GM18907 (cell line): ENCODE results near the gene PHF23.

Experiments
- ATAC-seq: cut with Tn5 transposase; IDR thresholded peaks from one replicate; pipeline ENCODE4 v1.9.1; 2021; ENCODE audit warnings: mild to moderate bottlenecking, moderate library complexity; ENCODE audit not compliant: unreplicated experiment

Gene PHF23

GRCh38 chr17:7239091-7240027 lies at the start of gene PHF23:
Gene PHF23 (minus strand): TSS chr17:7239457. CDS start chr17:7239279, 178 bp downstream.
- ATAC-seq, result peak; percentile 54

- no peak for ATAC-seq
These were observed 46.4 kb upstream of the PHF23 start for GRCh38 chr17:7285679-7286078.

- ATAC-seq, result no peak
These were observed 45.7 kb upstream of the PHF23 start for GRCh38 chr17:7284911-7285310.

- ATAC-seq, result no peak
These were observed 44.4 kb upstream of the PHF23 start for GRCh38 chr17:7283471-7284216.

GRCh38 chr17:7282752-7283321 lies 43.6 kb upstream of the PHF23 start:
- no peak for ATAC-seq

GRCh38 chr17:7281953-7282751 lies 42.9 kb upstream of the PHF23 start:
- no peak for ATAC-seq

- ATAC-seq, result peak; percentile 54
These were observed 42.1 kb upstream of the PHF23 start, which contains the start of gene SLC2A4 for GRCh38 chr17:7281074-7281952. Gene SLC2A4 (plus strand): TSS chr17:7281718. CDS start chr17:7281935, 217 bp downstream.

- peak; percentile 61 for ATAC-seq
These were observed 41.3 kb upstream of the PHF23 start for GRCh38 chr17:7280519-7281073.

- ATAC-seq, result no peak
These were observed 40.2 kb upstream of the PHF23 start for GRCh38 chr17:7279448-7279847.

- no peak for ATAC-seq
These were observed 27.5 kb upstream of the PHF23 start for GRCh38 chr17:7266784-7267183.

GRCh38 chr17:7263801-7264078 lies 24.5 kb upstream of the PHF23 start:
- ATAC-seq, result no peak

- no peak for ATAC-seq
These were observed 23.9 kb upstream of the PHF23 start for GRCh38 chr17:7262935-7263800.

GRCh38 chr17:7262192-7262934 lies 23.1 kb upstream of the PHF23 start, which contains the start of gene CLDN7:
Gene CLDN7 (minus strand): TSS chr17:7262478. CDS start chr17:7262043, 435 bp downstream.
- ATAC-seq, result no peak

- ATAC-seq, result no peak
These were observed 22.3 kb upstream of the PHF23 start for GRCh38 chr17:7261379-7262191.

GRCh38 chr17:7260651-7261378 lies 21.6 kb upstream of the PHF23 start:
- ATAC-seq, result no peak

- no peak for ATAC-seq
These were observed 20.9 kb upstream of the PHF23 start for GRCh38 chr17:7260151-7260550.
